ENCODE measurements around the gene PINK1.

GRCh38 chr1:20615946-20616846, 17.1 kb upstream of the PINK1 start:
- TF ChIP-seq, protein P1, sequence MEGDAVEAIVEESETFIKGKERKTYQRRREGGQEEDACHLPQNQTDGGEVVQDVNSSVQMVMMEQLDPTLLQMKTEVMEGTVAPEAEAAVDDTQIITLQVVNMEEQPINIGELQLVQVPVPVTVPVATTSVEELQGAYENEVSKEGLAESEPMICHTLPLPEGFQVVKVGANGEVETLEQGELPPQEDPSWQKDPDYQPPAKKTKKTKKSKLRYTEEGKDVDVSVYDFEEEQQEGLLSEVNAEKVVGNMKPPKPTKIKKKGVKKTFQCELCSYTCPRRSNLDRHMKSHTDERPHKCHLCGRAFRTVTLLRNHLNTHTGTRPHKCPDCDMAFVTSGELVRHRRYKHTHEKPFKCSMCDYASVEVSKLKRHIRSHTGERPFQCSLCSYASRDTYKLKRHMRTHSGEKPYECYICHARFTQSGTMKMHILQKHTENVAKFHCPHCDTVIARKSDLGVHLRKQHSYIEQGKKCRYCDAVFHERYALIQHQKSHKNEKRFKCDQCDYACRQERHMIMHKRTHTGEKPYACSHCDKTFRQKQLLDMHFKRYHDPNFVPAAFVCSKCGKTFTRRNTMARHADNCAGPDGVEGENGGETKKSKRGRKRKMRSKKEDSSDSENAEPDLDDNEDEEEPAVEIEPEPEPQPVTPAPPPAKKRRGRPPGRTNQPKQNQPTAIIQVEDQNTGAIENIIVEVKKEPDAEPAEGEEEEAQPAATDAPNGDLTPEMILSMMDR (conservative IDR thresholded peaks at IDR 0.05; ENCODE audit: low read depth, low read length), result no peak
- TF ChIP-seq EZH2 (IDR thresholded peaks at IDR 0.05; ENCODE audit: borderline replicate concordance, low read depth, low read length, poor library complexity, severe bottlenecking), result no peak
